ENCODE results near the gene TGM5. TPM values are rescaled to one million over a fixed set of nuclear protein-coding genes. Genes with fewer than 3 reads are reported as not detected.
"Not testable (repeated sequence)": the region's sequence is repeated elsewhere in the genome, so short reads cannot be mapped to it uniquely, and the experiment has no call there.

The TGM5 gene
- total RNA-seq, 2 donors from 2014 or later: 0.95 to 2.0 TPM

GRCh38 chr15:43226436-43227305 lies 40.1 kb downstream of the TGM5 start:
- Mint-ChIP-seq H3K4me1 (ENCODE audit: low read depth in 2 of 2) (peaks cover 7 to 8% of the 10 kb centered on the region in 2 donors), H3K9me3 (no peaks in the 10 kb centered on the region), H3K27ac (no peak overlapping the region), H3K36me3 (no peaks in the 10 kb centered on the region), H3K27me3 (peaks cover 8 to 18% of the 10 kb centered on the region in 2 donors), H3K4me3 (no peak overlapping the region)
- ATAC-seq (no peak), DNase-seq (ENCODE audit: low spot score) (no peak)

GRCh38 chr15:43225950-43226255 lies 40.8 kb downstream of the TGM5 start:
- H3K9me3 Mint-ChIP-seq; ATAC-seq; H3K4me1 Mint-ChIP-seq (ENCODE audit: low read depth in 2 of 2); H3K36me3 Mint-ChIP-seq; DNase-seq (ENCODE audit: low spot score); H3K27ac Mint-ChIP-seq: not testable (repeated sequence)
- Mint-ChIP-seq H3K27me3 (peaks cover 8 to 18% of the 10 kb centered on the region in 2 donors), H3K4me3 (peak overlapping the region; percentile 42)

- peak overlapping the region; percentile 42 for H3K4me3 Mint-ChIP-seq
- no peaks in the 10 kb centered on the region for H3K9me3 Mint-ChIP-seq
- peaks cover 9 to 13% of the 10 kb centered on the region in 2 donors for H3K4me1 Mint-ChIP-seq (ENCODE audit: low read depth in 2 of 2)
- no peak overlapping the region for H3K27ac Mint-ChIP-seq
- H3K36me3 Mint-ChIP-seq: no peaks in the 10 kb centered on the region
- ATAC-seq: peak; percentile 79 to 82
- peak; percentile 72 for DNase-seq (ENCODE audit: low spot score)
- peaks cover 8 to 19% of the 10 kb centered on the region in 2 donors for H3K27me3 Mint-ChIP-seq
Measured at GRCh38 chr15:43225201-43225949, 41.4 kb downstream of the TGM5 start.

- peaks cover 7 to 20% of the 10 kb centered on the region in 2 donors for H3K27me3 Mint-ChIP-seq
- H3K4me1 Mint-ChIP-seq (ENCODE audit: low read depth in 2 of 2): peaks cover 14 to 22% of the 10 kb centered on the region in 2 donors
- H3K27ac Mint-ChIP-seq: no peak overlapping the region
- no peaks in the 10 kb centered on the region for H3K36me3 Mint-ChIP-seq
- no peaks in the 10 kb centered on the region for H3K9me3 Mint-ChIP-seq
- ATAC-seq (no peak), DNase-seq (ENCODE audit: low spot score) (no peak)
- H3K4me3 Mint-ChIP-seq: no peak overlapping the region
Measured at GRCh38 chr15:43221422-43221821, 45.3 kb downstream of the TGM5 start.

GRCh38 chr15:43220991-43221403 lies 45.7 kb downstream of the TGM5 start, which contains the start of gene EPB42:
Gene EPB42 (minus strand): TSS chr15:43221018. CDS start chr15:43220825, 193 bp downstream.
- ATAC-seq (no peak), DNase-seq (ENCODE audit: low spot score) (no peak)
- no peak within 1 kb of the TSS for H3K4me3 Mint-ChIP-seq
- no peaks in the 10 kb centered on the region for H3K36me3 Mint-ChIP-seq
- H3K9me3 Mint-ChIP-seq: no peaks in the 10 kb centered on the region
- H3K4me1 Mint-ChIP-seq (ENCODE audit: low read depth in 2 of 2): peaks cover 14 to 21% of the 10 kb centered on the region in 2 donors
- peaks cover 7 to 20% of the 10 kb centered on the region in 2 donors for H3K27me3 Mint-ChIP-seq
- H3K27ac Mint-ChIP-seq: no peak within 1 kb of the TSS

GRCh38 chr15:43219929-43220928 lies 46.5 kb downstream of the TGM5 start:
- DNase-seq (ENCODE audit: low spot score) (no peak), ATAC-seq (peak; percentile 39 to 53)
- Mint-ChIP-seq H3K27me3 (peaks cover 5 to 13% of the 10 kb centered on the region in 2 donors), H3K27ac (no peak overlapping the region), H3K9me3 (no peaks in the 10 kb centered on the region), H3K4me1 (ENCODE audit: low read depth in 2 of 2) (peaks cover 6 to 15% of the 10 kb centered on the region in 2 donors), H3K4me3 (no peak overlapping the region), H3K36me3 (no peaks in the 10 kb centered on the region)

- no peak for DNase-seq (ENCODE audit: low spot score)
- H3K4me3 Mint-ChIP-seq: no peak overlapping the region
- no peaks in the 10 kb centered on the region for H3K36me3 Mint-ChIP-seq
- H3K4me1 Mint-ChIP-seq (ENCODE audit: low read depth in 2 of 2): peaks cover 6 to 15% of the 10 kb centered on the region in 2 donors
- peaks cover 3 to 8% of the 10 kb centered on the region in 2 donors for H3K27me3 Mint-ChIP-seq
- H3K9me3 Mint-ChIP-seq: no peaks in the 10 kb centered on the region
- ATAC-seq: no peak
- no peak overlapping the region for H3K27ac Mint-ChIP-seq
Measured at GRCh38 chr15:43218908-43219706, 47.6 kb downstream of the TGM5 start.

GRCh38 chr15:43215961-43216360 lies 50.8 kb downstream of the TGM5 start:
- ATAC-seq (no peak), DNase-seq (ENCODE audit: low spot score) (no peak)
- H3K36me3 Mint-ChIP-seq: no peaks in the 10 kb centered on the region
- no peak overlapping the region for H3K4me3 Mint-ChIP-seq
- H3K9me3 Mint-ChIP-seq: no peaks in the 10 kb centered on the region
- peaks cover 2 to 7% of the 10 kb centered on the region in 2 donors for H3K27me3 Mint-ChIP-seq
- no peak overlapping the region for H3K27ac Mint-ChIP-seq
- H3K4me1 Mint-ChIP-seq (ENCODE audit: low read depth in 2 of 2): peaks cover 6 to 14% of the 10 kb centered on the region in 2 donors

GRCh38 chr15:43214592-43215295 lies 52.0 kb downstream of the TGM5 start:
- Mint-ChIP-seq H3K36me3 (no peaks in the 10 kb centered on the region), H3K27ac (no peak overlapping the region), H3K4me1 (ENCODE audit: low read depth in 2 of 2) (peaks cover 0 to 4% of the 10 kb centered on the region in 2 donors), H3K9me3 (no peaks in the 10 kb centered on the region), H3K4me3 (no peak overlapping the region), H3K27me3 (peaks cover 0 to 2% of the 10 kb centered on the region in 2 donors)
- no peak for ATAC-seq
- DNase-seq (ENCODE audit: low spot score): no peak

- Mint-ChIP-seq H3K4me1 (ENCODE audit: low read depth in 2 of 2) (peaks cover 0 to 4% of the 10 kb centered on the region in 2 donors), H3K27ac (no peak overlapping the region), H3K4me3 (no peak overlapping the region), H3K36me3 (no peaks in the 10 kb centered on the region), H3K27me3 (peaks cover 0 to 2% of the 10 kb centered on the region in 2 donors), H3K9me3 (no peaks in the 10 kb centered on the region)
- DNase-seq (ENCODE audit: low spot score) (no peak), ATAC-seq (no peak)
Measured at GRCh38 chr15:43214169-43214568, 52.6 kb downstream of the TGM5 start.

- no peak overlapping the region for H3K4me3 Mint-ChIP-seq
- DNase-seq (ENCODE audit: low spot score): no peak
- no peak overlapping the region for H3K27ac Mint-ChIP-seq
- no peaks in the 10 kb centered on the region for H3K9me3 Mint-ChIP-seq
- no peak for ATAC-seq
- H3K36me3 Mint-ChIP-seq: no peaks in the 10 kb centered on the region
- peaks cover 5 to 6% of the 10 kb centered on the region in 2 donors for H3K27me3 Mint-ChIP-seq
- H3K4me1 Mint-ChIP-seq (ENCODE audit: low read depth in 2 of 2): no peaks in the 10 kb centered on the region
Measured at GRCh38 chr15:43213466-43213865, 53.3 kb downstream of the TGM5 start.

GRCh38 chr15:43212951-43213350 lies 53.8 kb downstream of the TGM5 start:
- peaks cover 6 to 11% of the 10 kb centered on the region in 2 donors for H3K27me3 Mint-ChIP-seq
- H3K4me3 Mint-ChIP-seq: no peak overlapping the region
- H3K4me1 Mint-ChIP-seq (ENCODE audit: low read depth in 2 of 2): no peaks in the 10 kb centered on the region
- no peak overlapping the region for H3K27ac Mint-ChIP-seq
- H3K9me3 Mint-ChIP-seq: no peaks in the 10 kb centered on the region
- no peak for DNase-seq (ENCODE audit: low spot score)
- H3K36me3 Mint-ChIP-seq: no peaks in the 10 kb centered on the region
- ATAC-seq: no peak

All from natural killer cell treated with Interleukin-12 subunit alpha and Interleukin-12 subunit beta and Interleukin-15 and Interleukin-18, amount 100 ng/mL, for 72 hours (primary cell).